Caco-2 (cell line): ENCODE measurements around the gene NCOR2. TPM values are rescaled to one million over a fixed set of nuclear protein-coding genes. Genes with fewer than 3 reads are reported as not detected.

Experiments used
- BruUV-seq: library from RNA; stranded (reverse); fragments of 400-500 nt; replicated peaks from 2 replicates; lab custom pipeline; 2021; lab: Mats Ljungman, UMichigan
- CTCF ChIA-PET: fragments of 300-600 bp; sonication (Branson Sonifier 250); formaldehyde crosslinking; loops from one replicate; lab custom pipeline; 2022; ENCODE audit warnings: antibody characterized with exemption; lab: Charles Lee
- POLR2A ChIA-PET: fragments of 300-600 bp; sonication (Branson Sonifier 250); formaldehyde crosslinking; loops from one replicate; lab custom pipeline; 2022; ENCODE audit warnings: antibody characterized with exemption; lab: Charles Lee
- DNase-seq, 2 experiments: peaks; one replicate each; pipeline versions ENCODE4 v3.0.0 to v3.0.0-alpha.2; 2020 to 2022
- H3K27me3 ChIP-seq: replicated peaks from 2 replicates; pipeline ENCODE4 v1.6.0; 2011; ENCODE audit warnings: low read length; ENCODE audit not compliant: control insufficient read depth, insufficient read depth
- H3K36me3 ChIP-seq: 2 replicates; pipeline ENCODE4 v1.5.1; 2011; ENCODE audit warnings: low read length; ENCODE audit not compliant: control insufficient read depth, insufficient read depth
- H3K4me1 ChIP-seq: fragments of 250-450 bp; sonication (Bioruptor Pico); 2 replicates; pipeline ENCODE4 v1.5.1; 2020; ENCODE audit warnings: mild to moderate bottlenecking
- H3K4me3 ChIP-seq: 2 replicates; pipeline ENCODE4 v1.5.1; 2011; ENCODE audit warnings: low read depth, mild to moderate bottlenecking, control low read depth, low read length
- H3K9me3 ChIP-seq: fragments of 250-450 bp; sonication (Bioruptor Pico); 2 replicates; pipeline ENCODE4 v1.5.1; 2020; ENCODE audit warnings: mild to moderate bottlenecking, moderate library complexity
- H3K27ac Mint-ChIP-seq: one replicate; pipeline ENCODE4 v1.8.0; 2022; ENCODE audit warnings: mixed read lengths; ENCODE audit not compliant: unreplicated experiment
- H3K27me3 Mint-ChIP-seq: one replicate; pipeline ENCODE4 v1.8.0; 2022; ENCODE audit warnings: mixed read lengths; ENCODE audit not compliant: insufficient read depth, unreplicated experiment
- H3K36me3 Mint-ChIP-seq: one replicate; pipeline ENCODE4 v1.8.0; 2022; ENCODE audit warnings: mild to moderate bottlenecking, mixed read lengths; ENCODE audit not compliant: insufficient read depth, unreplicated experiment
- H3K4me1 Mint-ChIP-seq: one replicate; pipeline ENCODE4 v1.8.0; 2022; ENCODE audit warnings: low read depth, mixed read lengths; ENCODE audit not compliant: unreplicated experiment
- H3K4me3 Mint-ChIP-seq: one replicate; pipeline ENCODE4 v1.8.0; 2022; ENCODE audit warnings: mild to moderate bottlenecking, moderate library complexity, mixed read lengths; ENCODE audit not compliant: unreplicated experiment
- H3K9me3 Mint-ChIP-seq: one replicate; pipeline ENCODE4 v1.8.0; 2022; ENCODE audit warnings: mixed read lengths; ENCODE audit not compliant: unreplicated experiment
- CTCF ChIP-seq, 2 experiments: fragments of 200-600 bp in 1 of 2; IDR thresholded peaks; 1 replicate in 1 of 2; 2 replicates in 1 of 2; pipeline versions ENCODE4 v1.5.1 to v1.8.0; 2011 to 2022; ENCODE audit warnings: antibody characterized with exemption in 1 of 2, control low read depth in 1 of 2, inconsistent platforms in 1 of 2, low read depth in 1 of 2, low read length in 1 of 2, mild to moderate bottlenecking in 1 of 2, moderate library complexity in 1 of 2; ENCODE audit not compliant: insufficient read depth in 1 of 2, severe bottlenecking in 1 of 2, unreplicated experiment in 1 of 2
- intact Hi-C: fragments of 100-400 bp; cut with micrococcal nuclease; formaldehyde crosslinking; loops from one replicate; pipeline ENCODE4 v1.10.0; 2022; ENCODE audit not compliant: unreplicated experiment
- total RNA-seq: library from RNA; stranded (reverse); gene quantifications from 2 replicates; pipeline ENCODE4 v1.2.3, GENCODE V29; 2022

The NCOR2 gene
- total RNA-seq, 1 experiment from 2014 or later: 250 TPM

- H3K9me3 ChIP-seq: no peaks in the 10 kb centered on the region
- H3K27ac Mint-ChIP-seq: no peak overlapping the region
- no peaks in the 10 kb centered on the region for H3K27me3 Mint-ChIP-seq
- H3K4me3 Mint-ChIP-seq: no peak overlapping the region
- BruUV-seq: no TSS peak
- TF ChIP-seq CTCF (IDR thresholded peaks at IDR 0.05; ENCODE audit: insufficient read depth in 1 of 2, low read depth in 1 of 2, low read length in 1 of 2, severe bottlenecking in 1 of 2, unreplicated experiment in 1 of 2): no peak
- no peaks in the 10 kb centered on the region for H3K27me3 ChIP-seq
- H3K4me3 ChIP-seq: no peak overlapping the region
- peaks cover 5% of the 10 kb centered on the region for H3K4me1 Mint-ChIP-seq
- H3K36me3 Mint-ChIP-seq: peaks cover 23% of the 10 kb centered on the region
- POLR2A ChIA-PET: no interaction called here
- DNase-seq: no peak
- intact Hi-C loops: no loop called here
- H3K4me1 ChIP-seq: peaks cover 4% of the 10 kb centered on the region; the same call in 1 of the 2 replicates
- no peaks in the 10 kb centered on the region for H3K9me3 Mint-ChIP-seq
- no peaks in the 10 kb centered on the region for H3K36me3 ChIP-seq
- CTCF ChIA-PET: no interaction called here
These were observed 23.0 kb downstream of the NCOR2 start for GRCh38 chr12:124544311-124544970.

DNA sequence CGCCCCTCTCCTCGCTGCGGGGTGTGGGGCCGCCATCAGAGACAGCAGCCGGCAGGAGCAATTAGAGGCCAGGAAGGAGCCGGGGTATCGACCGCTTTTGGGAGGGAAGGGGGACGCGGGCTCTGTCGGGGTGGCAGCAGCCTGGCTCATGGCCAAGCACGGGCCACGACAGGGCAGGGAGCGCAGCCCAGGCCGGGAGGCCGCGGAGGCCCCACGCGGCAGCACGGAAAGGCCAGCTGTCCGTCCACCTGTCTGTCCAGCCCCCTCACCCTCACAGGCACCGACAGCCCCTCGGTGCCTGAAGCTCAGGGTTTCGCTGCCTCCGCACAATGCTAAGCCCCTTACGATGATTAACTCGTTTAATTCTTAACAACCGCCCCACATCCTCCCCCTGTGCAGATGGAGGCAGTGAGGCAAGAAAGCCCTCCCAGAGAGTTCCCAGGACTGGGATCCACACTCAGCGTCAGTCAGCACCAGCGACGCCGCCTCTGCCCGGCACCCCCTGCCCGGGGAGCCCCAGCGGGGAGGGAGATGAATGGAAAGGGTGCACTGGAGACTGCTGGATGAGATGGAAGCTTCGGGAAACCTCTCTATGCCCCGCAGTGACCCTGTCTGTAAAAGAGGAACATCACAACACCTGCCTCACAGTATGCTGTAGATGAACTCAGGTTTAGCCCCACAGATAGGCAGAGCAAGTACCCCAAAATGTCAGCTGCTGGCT lies 23.7 kb downstream of the NCOR2 start:
- ChIA-PET CTCF (no interaction called here), POLR2A (no interaction called here)
- no peaks in the 10 kb centered on the region for H3K27me3 Mint-ChIP-seq
- peaks cover 25% of the 10 kb centered on the region for H3K36me3 Mint-ChIP-seq
- intact Hi-C loops: no loop called here
- no TSS peak for BruUV-seq
- no peak overlapping the region for H3K4me3 Mint-ChIP-seq
- no peak for DNase-seq
- H3K27ac Mint-ChIP-seq: peak overlapping the region; percentile 32
- Histone ChIP-seq H3K27me3 (no peaks in the 10 kb centered on the region), H3K9me3 (no peaks in the 10 kb centered on the region), H3K36me3 (no peaks in the 10 kb centered on the region), H3K4me3 (no peak overlapping the region), H3K4me1 (peaks cover 10% of the 10 kb centered on the region)
- no peaks in the 10 kb centered on the region for H3K9me3 Mint-ChIP-seq
- H3K4me1 Mint-ChIP-seq: peaks cover 11% of the 10 kb centered on the region
- TF ChIP-seq CTCF (IDR thresholded peaks at IDR 0.05; ENCODE audit: insufficient read depth in 1 of 2, low read depth in 1 of 2, low read length in 1 of 2, severe bottlenecking in 1 of 2, unreplicated experiment in 1 of 2): no peak

- TF ChIP-seq CTCF (IDR thresholded peaks at IDR 0.05; ENCODE audit: insufficient read depth in 1 of 2, low read depth in 1 of 2, low read length in 1 of 2, severe bottlenecking in 1 of 2, unreplicated experiment in 1 of 2): no peak
- Histone ChIP-seq H3K27me3 (no peaks in the 10 kb centered on the region), H3K9me3 (no peaks in the 10 kb centered on the region), H3K36me3 (no peaks in the 10 kb centered on the region), H3K4me3 (no peak overlapping the region), H3K4me1 (peaks cover 16% of the 10 kb centered on the region)
- Mint-ChIP-seq H3K36me3 (peaks cover 25% of the 10 kb centered on the region), H3K9me3 (no peaks in the 10 kb centered on the region), H3K27ac (peak overlapping the region; percentile 32), H3K4me1 (peaks cover 18% of the 10 kb centered on the region), H3K27me3 (no peaks in the 10 kb centered on the region), H3K4me3 (no peak overlapping the region)
- POLR2A ChIA-PET: no interaction called here
- CTCF ChIA-PET: no interaction called here
- no peak for DNase-seq
- intact Hi-C loops: no loop called here
- BruUV-seq: no TSS peak
These were observed 24.3 kb downstream of the NCOR2 start for GRCh38 chr12:124543052-124543589.
